ENCODE measurements around the gene CCDC60. TPM values are rescaled to one million over a fixed set of nuclear protein-coding genes. Genes with fewer than 3 reads are reported as not detected.

Gene CCDC60
- total RNA-seq, 1 experiment from 2014 or later = not detected

DNA sequence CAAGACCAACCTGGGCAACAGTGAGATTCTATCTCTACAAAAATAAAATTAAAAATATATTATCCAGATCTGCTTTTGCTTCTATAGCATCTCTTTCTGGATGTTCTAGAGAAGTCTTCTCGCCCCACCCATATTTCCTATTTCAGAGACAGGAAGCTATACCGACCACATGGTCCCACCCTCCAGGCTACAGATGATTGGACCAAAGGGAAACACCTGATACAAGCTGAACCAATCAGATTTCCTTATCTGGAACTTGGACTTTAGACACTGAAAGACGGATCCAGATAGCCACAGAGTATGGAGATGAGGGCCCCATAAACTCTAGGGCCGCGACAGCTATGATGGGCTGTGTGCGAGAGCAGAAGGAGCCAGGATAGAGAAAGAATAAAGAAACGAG lies 48.7 kb downstream of the CCDC60 start:
- DNase-seq (ENCODE audit: extremely low read depth, low read depth) = no peak

GRCh38 chr12:119384340-119384739 lies 49.8 kb downstream of the CCDC60 start:
- DNase-seq (ENCODE audit: extremely low read depth, low read depth) = no peak

DNA sequence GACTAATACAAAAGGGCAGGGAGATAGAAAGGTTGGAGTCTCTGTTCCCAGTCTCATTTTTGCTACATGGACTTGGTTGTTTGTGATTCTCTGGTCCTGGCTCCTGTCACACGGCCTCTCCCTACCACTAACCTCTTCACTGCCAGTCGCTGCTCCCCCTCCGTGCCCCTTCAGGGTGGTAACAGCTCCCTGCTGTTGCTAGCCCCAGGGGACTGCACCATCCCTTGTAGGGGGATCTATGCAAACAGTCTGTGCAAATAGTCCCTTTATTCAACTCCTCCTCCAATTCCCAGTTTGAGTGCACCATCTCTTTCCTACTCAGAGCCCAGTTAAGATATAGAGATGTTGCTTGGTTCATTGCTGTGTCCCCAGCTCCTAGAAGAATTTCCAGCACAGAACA lies 51.1 kb downstream of the CCDC60 start:
- DNase-seq (ENCODE audit: extremely low read depth, low read depth) = no peak

- DNase-seq (ENCODE audit: extremely low read depth, low read depth) = no peak
These were observed 55.2 kb downstream of the CCDC60 start for GRCh38 chr12:119389687-119390086.

- DNase-seq (ENCODE audit: extremely low read depth, low read depth) = no peak
These were observed 57.1 kb downstream of the CCDC60 start for GRCh38 chr12:119391673-119392072.

DNA sequence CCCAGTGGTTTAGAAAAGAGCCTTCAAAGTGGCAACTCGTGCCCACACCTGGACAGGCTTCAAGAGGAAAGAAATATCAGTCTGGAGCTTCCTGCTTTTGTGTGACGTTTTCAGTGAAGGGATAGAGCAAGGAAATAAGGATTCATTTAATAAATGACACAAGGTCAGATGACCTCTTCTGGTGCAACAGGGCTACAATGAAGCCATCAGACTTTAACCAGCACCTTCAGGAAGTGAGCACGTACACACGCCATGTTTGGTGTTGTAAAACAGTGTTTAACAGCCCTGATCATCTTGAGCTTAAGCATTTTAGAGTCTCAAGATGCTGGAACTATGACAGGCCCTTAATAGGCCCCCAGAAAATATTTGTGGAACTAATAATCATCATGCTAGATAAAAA lies 59.1 kb downstream of the CCDC60 start:
- no peak for DNase-seq (ENCODE audit: extremely low read depth, low read depth)

DNA sequence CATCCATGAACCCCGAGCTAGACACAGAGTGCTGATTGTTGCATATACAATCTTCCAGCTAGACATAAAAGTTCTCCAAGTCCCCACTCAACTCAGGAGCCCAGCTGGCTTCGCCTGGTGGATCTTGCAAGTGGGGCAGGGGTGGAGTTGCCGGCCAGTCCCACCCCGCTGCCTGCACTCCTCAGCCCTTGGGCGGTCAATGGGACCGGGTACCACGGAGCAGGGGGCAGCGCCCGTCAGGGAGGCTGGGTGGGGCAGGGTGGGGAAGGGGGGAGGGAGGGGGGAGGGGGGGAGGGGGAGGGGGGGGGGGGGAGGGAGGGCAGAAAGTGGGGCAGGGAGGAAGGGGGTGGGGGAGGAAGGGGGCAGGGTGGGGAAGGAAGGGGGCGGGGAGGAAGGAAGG lies 63.0 kb downstream of the CCDC60 start:
- no peak for DNase-seq (ENCODE audit: extremely low read depth, low read depth)

DNA sequence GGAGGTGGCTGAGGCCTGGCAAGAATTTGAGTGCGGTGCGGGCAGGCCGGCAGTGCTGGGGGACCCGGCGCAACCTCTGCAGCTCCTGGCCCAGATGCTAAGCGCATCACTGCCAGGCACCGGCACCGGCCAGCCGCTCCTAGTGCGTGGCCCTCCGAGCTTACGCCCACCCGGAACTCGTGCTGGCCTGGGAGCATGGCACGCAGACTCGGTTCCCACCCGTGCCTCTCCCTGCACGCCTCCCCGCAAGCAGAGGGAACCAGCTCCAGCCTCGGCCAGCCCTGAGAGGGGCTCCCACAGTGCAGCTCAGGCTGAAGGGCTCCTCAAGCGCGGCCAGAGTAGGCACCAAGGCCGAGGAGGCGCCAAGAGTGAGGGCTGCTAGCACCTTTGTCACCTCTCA lies 63.7 kb downstream of the CCDC60 start:
- no peak for DNase-seq (ENCODE audit: extremely low read depth, low read depth)

DNA sequence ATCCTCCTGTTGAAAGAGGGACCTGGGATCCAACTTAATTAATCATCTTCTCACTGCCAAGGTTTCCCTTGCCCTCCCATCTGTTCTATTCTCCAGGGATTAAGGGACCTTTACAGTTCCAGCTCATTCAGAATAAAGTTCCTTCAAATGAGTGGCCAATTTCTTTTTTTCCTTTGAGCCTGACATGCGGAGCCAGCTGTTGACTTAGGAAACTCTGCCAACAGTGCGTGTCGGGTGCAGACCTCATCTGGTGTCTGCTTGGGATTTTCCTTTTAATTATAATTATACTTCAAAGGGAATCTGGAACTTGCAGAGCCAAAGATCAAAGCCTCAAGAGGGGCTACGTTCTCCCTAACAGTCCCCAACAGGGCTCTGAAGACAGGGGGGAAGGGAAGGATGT lies 64.8 kb downstream of the CCDC60 start:
- DNase-seq (ENCODE audit: extremely low read depth, low read depth) = no peak

DNA sequence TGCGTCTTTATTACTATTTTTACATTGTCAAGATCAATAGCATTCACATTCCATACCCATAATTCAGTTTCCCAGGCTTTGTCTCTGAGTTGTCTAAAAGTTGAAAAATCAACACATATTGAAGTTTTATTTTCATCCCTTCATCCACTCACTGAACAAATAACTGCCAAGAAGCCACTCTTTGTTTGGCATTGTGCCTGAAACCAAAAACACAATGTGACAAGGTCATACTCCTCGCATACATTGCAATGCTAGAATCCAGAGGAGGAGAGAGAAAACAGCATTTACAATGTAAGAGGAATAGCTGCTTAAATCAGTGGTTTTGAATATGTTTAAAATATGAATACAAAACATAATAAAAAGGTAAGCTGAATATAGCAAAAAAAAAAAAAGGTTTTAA lies 71.8 kb downstream of the CCDC60 start:
- DNase-seq (ENCODE audit: extremely low read depth, low read depth) = no peak

GRCh38 chr12:119406811-119407210 lies 72.3 kb downstream of the CCDC60 start:
- no peak for DNase-seq (ENCODE audit: extremely low read depth, low read depth)

GRCh38 chr12:119409043-119409442 lies 74.5 kb downstream of the CCDC60 start:
- DNase-seq (ENCODE audit: extremely low read depth, low read depth) = no peak

DNA sequence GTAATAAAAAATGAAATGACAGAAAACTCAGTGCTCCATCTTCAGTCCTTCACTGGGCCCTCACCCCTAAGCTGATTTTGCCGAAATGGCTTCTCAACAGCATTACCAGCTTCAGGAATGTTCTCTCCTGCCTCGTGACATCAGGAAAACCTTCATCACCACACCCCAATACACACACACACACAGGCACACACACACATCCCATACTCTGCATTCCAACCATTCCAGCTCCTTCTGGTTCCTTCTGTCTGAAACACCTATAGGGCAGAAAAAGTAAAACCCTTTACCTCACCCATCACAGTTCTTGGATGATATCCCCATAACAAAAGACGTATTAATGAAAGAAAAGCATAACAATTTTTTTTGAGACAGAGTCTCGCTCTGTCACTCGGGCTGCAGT lies 75.9 kb downstream of the CCDC60 start:
- DNase-seq (ENCODE audit: extremely low read depth, low read depth) = no peak

DNA sequence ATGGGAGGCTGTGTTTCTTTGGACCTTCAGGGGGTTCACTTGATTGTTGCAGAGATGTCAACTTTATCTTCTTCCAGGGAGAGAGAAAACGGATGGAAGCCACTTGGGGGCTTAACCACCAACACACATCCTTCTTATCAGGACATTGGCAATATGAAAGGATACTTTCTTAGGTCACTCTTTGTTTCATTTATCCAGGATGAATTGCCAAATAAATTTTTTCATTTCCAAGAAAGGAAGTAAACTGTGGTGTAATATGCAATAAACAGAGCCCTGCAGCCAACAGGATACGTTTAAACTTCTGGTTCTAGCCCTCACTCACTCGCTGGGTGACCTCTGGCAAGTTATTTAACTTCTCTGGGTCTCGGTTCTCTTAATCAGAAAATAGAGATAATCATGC lies 77.8 kb downstream of the CCDC60 start:
- no peak for DNase-seq (ENCODE audit: extremely low read depth, low read depth)

GRCh38 chr12:119412811-119413794 lies 78.6 kb downstream of the CCDC60 start:
- DNase-seq (ENCODE audit: extremely low read depth, low read depth) = peak; percentile 54

DNA sequence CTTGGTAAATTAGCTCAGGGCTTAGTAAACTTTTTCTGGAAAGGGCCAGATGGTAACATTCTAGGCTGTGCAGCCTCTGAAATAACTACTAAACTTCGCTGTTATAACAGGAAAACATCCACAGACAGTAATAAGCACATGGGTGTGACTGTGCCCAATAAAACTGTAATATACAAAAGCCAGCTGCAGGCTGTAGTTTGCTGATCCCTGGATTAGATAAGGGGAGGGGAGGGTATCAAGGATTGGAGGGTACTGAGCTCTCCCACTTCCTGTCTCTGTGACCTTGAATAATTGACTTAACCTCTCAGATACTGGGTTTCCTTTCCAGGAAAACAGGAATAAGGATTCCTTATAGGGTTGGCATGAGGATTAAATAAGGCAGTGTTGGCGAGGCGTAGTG lies 81.2 kb downstream of the CCDC60 start:
- DNase-seq (ENCODE audit: extremely low read depth, low read depth) = no peak

- DNase-seq (ENCODE audit: extremely low read depth, low read depth) = no peak
These were observed 82.9 kb downstream of the CCDC60 start for GRCh38 chr12:119417440-119417839.

- no peak for DNase-seq (ENCODE audit: extremely low read depth, low read depth)
These were observed 84.9 kb downstream of the CCDC60 start for GRCh38 chr12:119419381-119419780.

DNA sequence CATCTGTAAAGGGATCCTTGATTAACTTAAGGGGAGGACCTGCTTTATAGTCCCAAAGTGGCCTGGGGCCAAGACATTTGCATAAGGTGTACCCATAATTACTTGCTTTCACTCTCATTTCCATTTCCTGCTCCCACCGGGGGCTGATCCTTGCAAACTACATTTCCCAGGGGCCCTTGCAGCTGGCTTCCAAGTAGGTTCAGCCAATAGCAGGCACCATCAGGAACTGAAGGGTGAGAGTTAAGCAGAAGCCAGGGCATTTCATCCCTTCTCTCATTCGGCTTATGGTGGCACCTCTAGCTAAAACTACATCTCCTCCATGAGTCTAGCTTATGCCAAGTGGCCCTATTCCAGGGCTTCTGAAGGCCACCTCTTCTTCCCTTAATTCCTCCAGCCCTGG lies 88.8 kb downstream of the CCDC60 start:
- no peak for DNase-seq (ENCODE audit: extremely low read depth, low read depth)

GRCh38 chr12:119425623-119426022 lies 91.1 kb downstream of the CCDC60 start:
- DNase-seq (ENCODE audit: extremely low read depth, low read depth) = no peak

DNA sequence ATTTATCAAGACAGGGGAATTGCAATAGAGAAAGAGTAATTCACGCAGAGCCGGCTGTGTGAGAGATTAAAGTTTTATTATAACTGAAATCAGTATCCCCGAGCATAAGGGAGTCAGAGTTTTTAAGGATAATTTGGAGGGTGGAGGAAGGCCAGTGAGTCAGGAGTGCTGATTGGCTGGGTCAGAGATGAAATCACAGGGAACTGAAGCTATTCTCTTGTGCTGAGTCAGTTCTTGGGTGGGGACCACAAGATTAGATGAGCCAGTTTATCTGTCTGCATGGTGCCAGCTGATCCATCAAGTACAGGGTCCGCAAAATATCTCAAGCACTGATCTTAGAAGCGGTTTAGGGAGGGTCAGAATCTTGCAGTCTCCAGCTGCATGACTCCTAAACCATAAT lies 96.6 kb downstream of the CCDC60 start:
- no peak for DNase-seq (ENCODE audit: extremely low read depth, low read depth)

- DNase-seq (ENCODE audit: extremely low read depth, low read depth) = no peak
These were observed 98.4 kb downstream of the CCDC60 start for GRCh38 chr12:119432949-119433348.
